GM04503 (cell line): ENCODE results near the gene ARMC9.

Experiments used
- DNase-seq: peaks from one replicate; pipeline ENCODE4 v3.0.0-alpha.2; 2012; ENCODE audit warnings: low read depth

Gene ARMC9

DNA sequence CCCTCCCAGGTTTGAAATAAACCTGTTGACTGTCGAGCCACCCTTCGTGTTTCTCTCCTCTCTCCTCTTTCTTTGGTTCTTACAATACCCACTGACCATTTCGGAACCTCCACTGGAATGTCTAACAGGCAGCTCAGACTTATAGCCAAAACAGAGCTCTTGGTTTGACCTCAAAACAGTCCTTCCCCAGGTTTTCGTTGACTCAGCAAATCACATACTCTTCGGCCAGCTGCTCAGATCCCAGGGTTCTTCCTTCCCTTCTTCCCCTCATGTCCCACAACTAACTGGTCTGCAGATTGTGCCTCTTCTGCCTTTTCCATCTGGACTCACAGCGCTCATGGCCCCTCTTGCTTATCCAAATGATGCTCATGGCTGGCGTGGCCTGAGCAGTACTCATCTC is 4.7 kb downstream of the ARMC9 start:
- DNase-seq, result no peak

- no peak for DNase-seq
Observed at GRCh38 chr2:231204146-231204545, 5.7 kb downstream of the ARMC9 start.

GRCh38 chr2:231204581-231204980 is 6.2 kb downstream of the ARMC9 start:
- no peak for DNase-seq

DNA sequence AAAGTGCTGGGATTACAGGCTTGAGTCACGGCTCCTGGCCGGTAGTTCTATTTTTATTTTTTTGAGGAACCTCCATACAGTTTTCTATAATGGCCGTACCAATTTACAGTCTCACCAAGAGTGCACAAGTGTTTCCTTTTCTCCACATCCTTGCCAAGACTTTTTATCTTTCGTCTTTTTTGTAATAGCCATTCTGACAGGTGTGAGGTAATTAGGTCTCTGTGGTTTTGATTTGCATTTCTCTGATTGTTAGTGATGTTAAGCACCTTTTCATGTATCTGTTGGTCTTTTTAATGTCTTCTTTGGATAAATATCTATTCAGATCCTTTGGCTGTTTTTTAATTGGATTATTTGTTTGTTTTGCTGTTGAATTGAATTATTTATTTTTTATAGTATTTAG is 9.3 kb downstream of the ARMC9 start:
- no peak for DNase-seq

- no peak for DNase-seq
Observed at GRCh38 chr2:231210782-231211181, 12.4 kb downstream of the ARMC9 start.

DNA sequence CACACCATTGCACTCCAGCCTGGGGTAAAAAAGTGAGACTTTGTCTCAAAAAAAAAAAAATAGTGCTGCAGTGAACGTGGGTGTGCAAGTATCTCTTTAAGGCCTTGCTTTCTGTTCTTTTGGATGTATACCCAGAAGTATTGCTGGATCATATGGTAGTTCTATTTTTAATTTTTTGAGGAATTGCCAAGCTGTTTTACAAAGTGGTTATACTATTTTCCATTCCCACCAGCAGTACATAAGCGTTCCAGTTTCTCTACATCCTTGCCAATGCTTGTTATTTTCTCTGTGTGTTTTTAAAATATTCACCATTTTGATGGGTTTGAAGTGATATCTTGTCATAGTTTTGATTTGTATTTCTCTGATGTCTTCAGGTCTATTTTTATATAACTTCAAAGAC is 13.1 kb downstream of the ARMC9 start:
- DNase-seq, result no peak

- no peak for DNase-seq
Observed at GRCh38 chr2:231212329-231212845, 14.0 kb downstream of the ARMC9 start.

GRCh38 chr2:231213931-231214642 is 15.7 kb downstream of the ARMC9 start:
- no peak for DNase-seq

GRCh38 chr2:231218366-231218765 is 19.9 kb downstream of the ARMC9 start:
- DNase-seq, result no peak

GRCh38 chr2:231219289-231219688 is 20.9 kb downstream of the ARMC9 start:
- DNase-seq, result no peak

- no peak for DNase-seq
Observed at GRCh38 chr2:231221761-231222160, 23.3 kb downstream of the ARMC9 start.

- peak; percentile 85 for DNase-seq
Observed at GRCh38 chr2:231222318-231223000, 24.0 kb downstream of the ARMC9 start.

GRCh38 chr2:231223001-231223375 is 24.6 kb downstream of the ARMC9 start:
- no peak for DNase-seq

DNA sequence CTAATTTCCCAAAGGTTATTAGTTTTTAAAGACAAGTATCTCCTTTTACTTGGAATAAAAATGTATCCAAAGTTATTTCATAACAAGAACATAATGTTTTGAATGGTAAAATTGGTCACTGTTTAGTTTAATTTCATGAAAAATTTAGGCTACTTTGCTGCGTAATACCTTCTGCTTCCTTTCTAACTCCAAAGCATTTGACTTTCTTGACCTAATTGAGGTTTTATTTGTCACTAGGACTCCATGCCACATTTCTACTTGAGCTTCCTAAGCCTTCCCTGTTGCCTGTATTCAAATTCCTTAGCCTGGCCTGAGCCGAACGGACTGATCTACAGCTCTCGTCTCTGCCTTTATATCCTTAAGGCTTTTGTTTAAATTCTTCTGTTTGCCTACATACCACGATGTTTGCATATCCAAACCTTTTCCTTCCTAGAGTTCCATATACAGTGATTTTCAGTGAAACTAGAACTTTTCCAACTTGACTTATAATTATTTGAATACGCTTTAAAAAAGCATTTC is 25.1 kb downstream of the ARMC9 start:
- no peak for DNase-seq

GRCh38 chr2:231227310-231228162 is 29.1 kb downstream of the ARMC9 start:
- DNase-seq, result peak; percentile 37

DNA sequence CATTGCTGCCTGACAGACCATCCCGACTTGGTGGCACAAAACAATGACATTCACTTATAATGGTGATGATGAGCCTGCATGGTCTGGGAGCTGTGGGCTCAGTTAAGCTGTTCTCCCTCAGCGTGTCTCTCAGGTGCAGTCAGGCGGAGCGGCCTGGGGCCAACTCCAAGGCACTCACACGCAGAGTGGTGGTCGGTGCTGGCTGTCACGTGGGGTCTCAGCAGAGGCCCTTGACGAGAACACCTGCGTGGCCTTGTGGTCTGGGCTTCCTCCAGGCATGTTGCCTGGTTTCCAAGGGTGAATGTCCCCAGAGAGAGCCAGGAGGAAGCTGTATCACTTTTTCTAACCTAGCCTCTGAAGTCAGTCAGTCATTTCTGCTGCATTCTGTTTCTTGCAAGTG is 29.8 kb downstream of the ARMC9 start:
- no peak for DNase-seq

DNA sequence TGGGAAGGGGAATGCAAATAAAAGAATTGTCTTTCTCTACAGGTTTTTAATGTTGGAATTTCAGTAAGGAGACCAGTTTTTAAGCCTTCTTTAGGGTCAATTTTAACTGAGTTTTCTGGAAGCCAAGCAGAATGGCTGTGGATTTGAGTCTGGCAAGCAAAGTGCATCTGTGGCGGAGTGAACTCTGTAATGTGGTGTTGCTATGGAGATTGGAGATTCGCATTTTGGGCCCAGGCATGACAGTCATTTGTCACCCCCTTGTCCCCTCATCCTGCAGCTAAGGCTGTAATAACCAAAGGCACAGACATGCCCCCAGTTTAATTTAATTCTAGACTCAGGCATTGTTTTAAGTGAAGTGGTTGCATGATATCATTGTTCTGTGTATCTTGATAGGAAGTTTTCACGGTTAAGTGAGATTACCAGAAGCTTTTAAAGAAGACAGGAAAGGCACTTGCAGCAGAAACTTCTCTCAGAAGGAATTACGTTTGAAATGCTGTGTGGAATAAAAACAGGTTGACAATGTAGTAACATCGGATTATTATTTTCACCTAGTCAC is 30.6 kb downstream of the ARMC9 start:
- DNase-seq, result no peak

- no peak for DNase-seq
Observed at GRCh38 chr2:231235217-231235616, 36.8 kb downstream of the ARMC9 start.

DNA sequence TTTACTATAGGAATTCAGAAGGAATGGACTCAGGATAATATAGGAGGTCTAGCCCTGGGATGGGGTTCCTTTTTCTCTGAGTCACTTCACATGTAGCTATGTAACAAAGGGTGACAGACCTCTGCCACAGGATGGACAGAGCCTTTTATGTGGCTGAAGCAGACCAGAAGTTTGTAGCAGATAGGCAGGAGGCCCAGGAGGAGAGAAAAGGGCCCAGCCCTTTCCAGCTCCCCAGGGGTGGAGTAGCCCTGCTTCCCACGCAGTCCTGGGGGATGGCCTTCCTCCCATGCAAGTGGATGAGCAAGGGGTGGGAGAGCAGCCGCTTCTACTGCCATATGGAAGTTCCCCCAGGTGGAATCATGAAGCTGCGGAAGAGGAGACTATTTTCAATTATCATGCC is 40.3 kb downstream of the ARMC9 start:
- no peak for DNase-seq

DNA sequence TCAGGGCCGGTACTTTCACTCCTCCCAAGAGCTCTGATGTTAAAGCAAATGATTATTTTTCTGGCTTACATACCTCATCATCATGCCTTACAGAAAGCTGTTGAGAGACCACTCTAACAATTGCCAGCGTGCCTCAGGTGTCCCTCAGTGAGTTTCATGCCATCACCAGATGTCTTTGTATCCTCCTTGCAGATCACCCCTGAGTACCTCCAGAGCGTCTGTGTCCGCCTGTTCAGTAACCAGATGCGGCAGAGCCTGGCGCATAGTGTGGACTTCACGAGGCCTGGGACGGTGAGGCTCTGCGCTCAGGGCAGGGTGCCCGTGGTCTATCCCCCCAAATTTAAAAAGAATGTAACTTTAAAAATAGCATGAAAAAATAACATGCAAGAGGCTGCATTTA is 41.3 kb downstream of the ARMC9 start:
- DNase-seq, result no peak

- DNase-seq, result peak; percentile 21
Observed at GRCh38 chr2:231241755-231242507, 43.5 kb downstream of the ARMC9 start.
